ENCODE measurements around the gene ATRN. TPM values are rescaled to one million over a fixed set of nuclear protein-coding genes. Genes with fewer than 3 reads are reported as not detected.
"Not testable (repeated sequence)": the region's sequence is repeated elsewhere in the genome, so short reads cannot be mapped to it uniquely, and the experiment has no call there.

ATRN gene
- total RNA-seq, 4 donors from 2014 or later: 14.4 to 20.0 (median 16.3) TPM

DNA sequence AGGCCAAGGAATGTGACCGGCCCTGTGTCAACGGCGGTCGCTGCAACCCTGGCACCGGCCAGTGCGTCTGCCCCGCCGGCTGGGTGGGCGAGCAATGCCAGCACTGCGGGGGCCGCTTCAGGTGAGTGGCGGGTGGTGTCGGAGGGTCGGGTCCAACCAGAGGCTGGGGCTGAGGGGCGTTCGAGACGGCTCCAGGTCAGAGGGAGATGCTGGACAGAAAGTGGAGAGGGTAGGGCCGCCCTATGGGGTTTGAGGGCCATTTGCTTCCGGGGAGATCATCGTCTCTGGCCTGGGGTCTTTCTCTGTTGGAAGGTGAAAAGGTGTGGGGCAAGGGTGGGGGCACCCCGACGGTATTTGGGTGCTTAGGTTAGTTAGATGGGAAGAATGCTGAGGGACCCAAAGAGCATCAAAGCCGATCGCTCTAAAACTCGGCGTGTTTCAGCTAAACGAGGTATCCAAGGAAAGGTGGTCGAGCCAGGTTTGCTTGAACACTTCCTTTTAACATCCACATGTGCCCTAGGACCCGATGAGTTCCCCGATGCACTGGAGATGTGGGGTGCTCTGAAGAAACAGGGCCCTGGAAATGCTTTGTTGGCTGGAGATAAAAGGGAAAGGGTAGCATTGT, 691 bp downstream of the ATRN start:
- no peaks in the 10 kb centered on the region for H3K9me3 ChIP-seq
- intact Hi-C loops (cut with DNase I; ENCODE audit: low total_unique reads): loop anchor here (1.0 kb wide), 1 partner anchor 64 kb away; the partner anchor contains the start of gene DNAAF9
- H3K27ac ChIP-seq: peak overlapping the region; percentile 79 to 87 (median 80)
- ATAC-seq (peak; percentile 7 to 32), DNase-seq (no peak)
- TF ChIP-seq POLR2A (IDR thresholded peaks at IDR 0.05): no peak
- TF ChIP-seq, protein P1, sequence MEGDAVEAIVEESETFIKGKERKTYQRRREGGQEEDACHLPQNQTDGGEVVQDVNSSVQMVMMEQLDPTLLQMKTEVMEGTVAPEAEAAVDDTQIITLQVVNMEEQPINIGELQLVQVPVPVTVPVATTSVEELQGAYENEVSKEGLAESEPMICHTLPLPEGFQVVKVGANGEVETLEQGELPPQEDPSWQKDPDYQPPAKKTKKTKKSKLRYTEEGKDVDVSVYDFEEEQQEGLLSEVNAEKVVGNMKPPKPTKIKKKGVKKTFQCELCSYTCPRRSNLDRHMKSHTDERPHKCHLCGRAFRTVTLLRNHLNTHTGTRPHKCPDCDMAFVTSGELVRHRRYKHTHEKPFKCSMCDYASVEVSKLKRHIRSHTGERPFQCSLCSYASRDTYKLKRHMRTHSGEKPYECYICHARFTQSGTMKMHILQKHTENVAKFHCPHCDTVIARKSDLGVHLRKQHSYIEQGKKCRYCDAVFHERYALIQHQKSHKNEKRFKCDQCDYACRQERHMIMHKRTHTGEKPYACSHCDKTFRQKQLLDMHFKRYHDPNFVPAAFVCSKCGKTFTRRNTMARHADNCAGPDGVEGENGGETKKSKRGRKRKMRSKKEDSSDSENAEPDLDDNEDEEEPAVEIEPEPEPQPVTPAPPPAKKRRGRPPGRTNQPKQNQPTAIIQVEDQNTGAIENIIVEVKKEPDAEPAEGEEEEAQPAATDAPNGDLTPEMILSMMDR (IDR thresholded peaks at IDR 0.05 in 4 of 5, conservative IDR thresholded peaks at IDR 0.05 in 1 of 5): no peak
- H3K4me1 ChIP-seq: peaks cover 26 to 29% of the 10 kb centered on the region in 2 donors
- in situ Hi-C loops (cut with MboI; ENCODE audit: low sequenced_read_pairs in 4 of 4): no loop called here
- H3K4me3 ChIP-seq: peak overlapping the region; percentile 72 to 91 (median 84)
- H3K36me3 ChIP-seq: no peaks in the 10 kb centered on the region
- H3K27me3 ChIP-seq: no peaks in the 10 kb centered on the region

GRCh38 chr20:3472105-3472504, 1.3 kb downstream of the ATRN start:
- in situ Hi-C loops (cut with MboI; ENCODE audit: low sequenced_read_pairs in 4 of 4): no loop called here
- no peaks in the 10 kb centered on the region for H3K9me3 ChIP-seq
- ATAC-seq (no peak), DNase-seq (no peak)
- peak overlapping the region; percentile 72 to 91 (median 84) for H3K4me3 ChIP-seq
- no peak for TF ChIP-seq POLR2A (IDR thresholded peaks at IDR 0.05)
- TF ChIP-seq, protein P1 (IDR thresholded peaks at IDR 0.05 in 4 of 5, conservative IDR thresholded peaks at IDR 0.05 in 1 of 5): no peak
- H3K27ac ChIP-seq: peak overlapping the region in 2 of 4 donors; percentile 79 to 80
- H3K36me3 ChIP-seq: no peaks in the 10 kb centered on the region
- H3K4me1 ChIP-seq: peaks cover 26 to 29% of the 10 kb centered on the region in 2 donors
- intact Hi-C loops (cut with DNase I; ENCODE audit: low total_unique reads): no loop called here
- no peaks in the 10 kb centered on the region for H3K27me3 ChIP-seq

- in situ Hi-C loops (cut with MboI; ENCODE audit: low sequenced_read_pairs in 4 of 4): no loop called here
- DNase-seq (no peak), ATAC-seq (no peak)
- Histone ChIP-seq H3K4me1 (peaks cover 29 to 34% of the 10 kb centered on the region in 2 donors), H3K27ac (no peak overlapping the region), H3K36me3 (no peaks in the 10 kb centered on the region), H3K27me3 (no peaks in the 10 kb centered on the region), H3K4me3 (no peak overlapping the region), H3K9me3 (no peaks in the 10 kb centered on the region)
- intact Hi-C loops (cut with DNase I; ENCODE audit: low total_unique reads): no loop called here
- TF ChIP-seq POLR2A (IDR thresholded peaks at IDR 0.05): no peak
- TF ChIP-seq, protein P1 (IDR thresholded peaks at IDR 0.05 in 4 of 5, conservative IDR thresholded peaks at IDR 0.05 in 1 of 5): no peak
Observed at GRCh38 chr20:3473324-3473723, 2.5 kb downstream of the ATRN start.

DNA sequence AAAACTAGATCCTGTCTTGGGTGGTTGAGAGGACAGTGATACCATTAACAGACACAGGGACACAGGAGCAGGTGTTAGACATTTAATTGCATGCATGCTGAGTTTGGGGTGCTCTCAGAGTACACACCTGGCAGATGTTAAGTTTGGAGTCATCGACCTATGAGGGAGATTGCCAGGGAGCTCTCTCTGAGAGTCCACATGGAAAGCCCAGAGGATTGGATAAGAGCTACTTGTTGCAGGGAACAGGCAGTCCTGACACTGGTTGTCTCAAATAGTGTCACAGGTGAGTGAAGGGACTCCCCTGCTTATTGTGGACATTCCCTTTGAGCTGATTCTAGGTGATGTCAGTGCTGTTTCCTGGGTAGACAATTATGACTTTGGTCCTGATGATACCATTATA, 3.1 kb downstream of the ATRN start:
- Histone ChIP-seq H3K36me3 (no peaks in the 10 kb centered on the region), H3K4me1 (peaks cover 29 to 34% of the 10 kb centered on the region in 2 donors), H3K9me3 (no peaks in the 10 kb centered on the region), H3K27me3 (no peaks in the 10 kb centered on the region), H3K4me3 (no peak overlapping the region), H3K27ac (no peak overlapping the region)
- DNase-seq: no peak
- intact Hi-C loops (cut with DNase I; ENCODE audit: low total_unique reads) (no loop called here), in situ Hi-C loops (cut with MboI; ENCODE audit: low sequenced_read_pairs in 4 of 4) (no loop called here)
- no peak for ATAC-seq
- TF ChIP-seq POLR2A (IDR thresholded peaks at IDR 0.05): no peak
- TF ChIP-seq, protein P1 (IDR thresholded peaks at IDR 0.05 in 4 of 5, conservative IDR thresholded peaks at IDR 0.05 in 1 of 5): no peak

DNA sequence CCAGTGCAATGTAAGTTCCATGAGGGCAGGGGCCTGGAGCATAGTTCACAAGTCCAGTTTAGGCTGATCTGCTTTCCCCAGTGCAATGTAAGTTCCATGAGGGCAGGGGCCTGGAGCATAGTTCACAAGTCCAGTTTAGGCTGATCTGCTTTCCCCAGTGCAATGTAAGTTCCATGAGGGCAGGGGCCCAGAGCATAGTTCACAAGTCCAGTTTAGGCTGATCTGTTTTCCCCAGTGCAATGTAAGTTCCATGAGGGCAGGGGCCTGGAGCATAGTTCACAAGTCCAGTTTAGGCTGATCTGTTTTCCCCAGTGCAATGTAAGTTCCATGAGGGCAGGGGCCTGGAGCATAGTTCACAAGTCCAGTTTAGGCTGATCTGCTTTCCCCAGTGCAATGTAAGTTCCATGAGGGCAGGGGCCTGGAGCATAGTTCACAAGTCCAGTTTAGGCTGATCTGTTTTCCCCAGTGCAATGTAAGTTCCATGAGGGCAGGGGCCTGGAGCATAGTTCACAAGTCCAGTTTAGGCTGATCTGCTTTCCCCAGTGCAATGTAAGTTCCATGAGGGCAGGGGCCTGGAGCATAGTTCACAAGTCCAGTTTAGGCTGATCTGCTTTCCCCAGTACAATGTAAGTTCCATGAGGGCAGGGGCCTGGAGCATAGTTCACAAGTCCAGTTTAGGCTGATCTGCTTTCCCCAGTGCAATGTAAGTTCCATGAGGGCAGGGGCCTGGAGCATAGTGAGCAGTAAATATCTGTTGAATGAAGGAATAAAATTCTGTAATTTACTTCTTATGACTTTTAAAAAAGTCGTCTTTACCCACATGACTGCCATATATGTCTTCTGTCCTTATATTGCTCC, 6.4 kb downstream of the ATRN start:
- peaks cover 20 to 28% of the 10 kb centered on the region in 2 donors for H3K4me1 ChIP-seq
- H3K27ac ChIP-seq; in situ Hi-C loops (cut with MboI; ENCODE audit: low sequenced_read_pairs in 4 of 4); H3K4me3 ChIP-seq; intact Hi-C loops (cut with DNase I; ENCODE audit: low total_unique reads); ATAC-seq; H3K9me3 ChIP-seq; DNase-seq; H3K27me3 ChIP-seq; H3K36me3 ChIP-seq: not testable (repeated sequence)
